Suprapubic skin (tissue), 4 donors: ENCODE results near the gene RGS1. TPM values are rescaled to one million over a fixed set of nuclear protein-coding genes. Genes with fewer than 3 reads are reported as not detected.
A peak's percentile ranks its signal among the peaks of the same experiment; 100 is the strongest.

Experiments
- DNase-seq, 2 donors: peaks; one replicate each; pipeline ENCODE4 v3.0.0-alpha.2; 2019; ENCODE audit warnings: low spot score in 2 of 2
- H3K27ac ChIP-seq: fragments of 200-600 bp; sonication (generic); one replicate; pipeline ENCODE4 v1.5.1; 2019
- H3K27me3 ChIP-seq: fragments of 200-600 bp; sonication (generic); one replicate; pipeline ENCODE4 v1.5.1; 2019
- H3K36me3 ChIP-seq: fragments of 200-600 bp; sonication (generic); one replicate; pipeline ENCODE4 v1.5.1; 2019
- H3K4me1 ChIP-seq: fragments of 200-600 bp; sonication (generic); one replicate; pipeline ENCODE4 v1.5.1; 2019
- H3K4me3 ChIP-seq: fragments of 200-600 bp; sonication (generic); one replicate; pipeline ENCODE4 v1.5.1; 2019; ENCODE audit warnings: mild to moderate bottlenecking
- H3K9me3 ChIP-seq: fragments of 200-600 bp; sonication (generic); one replicate; pipeline ENCODE4 v1.5.1; 2019
- EP300 ChIP-seq: sonication (generic); formaldehyde crosslinking; IDR thresholded peaks from one replicate; pipeline ENCODE4 v1.6.1; 2017; ENCODE audit warnings: antibody characterized with exemption
- POLR2A ChIP-seq, 2 donors: fragments of 450-650 bp; IDR thresholded peaks; one replicate each; pipeline ENCODE4 v1.6.1; 2017; ENCODE audit warnings: antibody characterized with exemption in 2 of 2, mild to moderate bottlenecking in 2 of 2, moderate library complexity in 2 of 2
- POLR2AphosphoS5 ChIP-seq, 3 donors: sonication (generic); formaldehyde crosslinking; IDR thresholded peaks; one replicate each; pipeline ENCODE4 v1.6.1; 2017; ENCODE audit warnings: antibody characterized with exemption in 3 of 3
- WGBS: methylation state at CpG from one replicate; pipeline ENCODE4 v1.1.5; 2018; 5-methylcytosine and 5-hydroxymethylcytosine counted together
- total RNA-seq, 4 donors: library from RNA; depleted of rRNA; stranded (reverse); fragments of >200 nt; gene quantifications; one replicate each; pipeline ENCODE4 v1.1.0, GENCODE V29; 2016
- TF ChIP-seq, protein P1 (sequence below), 2 donors: fragments of 200-600 bp in 1 of 2; fragments of 450-650 bp in 1 of 2; sonication (generic) in 1 of 2; IDR thresholded peaks; one replicate each; pipeline ENCODE4 v1.5.1; 2016 to 2019; ENCODE audit warnings: antibody characterized with exemption in 2 of 2, mild to moderate bottlenecking in 1 of 2, moderate library complexity in 1 of 2

RGS1 gene
- total RNA-seq, 4 donors from 2014 or later, result 5.3 to 20.8 (median 13.8) TPM

GRCh38 chr1:192559115-192560006 is 16.2 kb upstream of the RGS1 start:
- Histone ChIP-seq H3K27ac (peak overlapping the region; percentile 66), H3K36me3 (no peaks in the 10 kb centered on the region), H3K4me3 (no peak overlapping the region), H3K4me1 (peaks cover 5% of the 10 kb centered on the region), H3K27me3 (no peaks in the 10 kb centered on the region), H3K9me3 (no peaks in the 10 kb centered on the region)
- TF ChIP-seq, protein P1, sequence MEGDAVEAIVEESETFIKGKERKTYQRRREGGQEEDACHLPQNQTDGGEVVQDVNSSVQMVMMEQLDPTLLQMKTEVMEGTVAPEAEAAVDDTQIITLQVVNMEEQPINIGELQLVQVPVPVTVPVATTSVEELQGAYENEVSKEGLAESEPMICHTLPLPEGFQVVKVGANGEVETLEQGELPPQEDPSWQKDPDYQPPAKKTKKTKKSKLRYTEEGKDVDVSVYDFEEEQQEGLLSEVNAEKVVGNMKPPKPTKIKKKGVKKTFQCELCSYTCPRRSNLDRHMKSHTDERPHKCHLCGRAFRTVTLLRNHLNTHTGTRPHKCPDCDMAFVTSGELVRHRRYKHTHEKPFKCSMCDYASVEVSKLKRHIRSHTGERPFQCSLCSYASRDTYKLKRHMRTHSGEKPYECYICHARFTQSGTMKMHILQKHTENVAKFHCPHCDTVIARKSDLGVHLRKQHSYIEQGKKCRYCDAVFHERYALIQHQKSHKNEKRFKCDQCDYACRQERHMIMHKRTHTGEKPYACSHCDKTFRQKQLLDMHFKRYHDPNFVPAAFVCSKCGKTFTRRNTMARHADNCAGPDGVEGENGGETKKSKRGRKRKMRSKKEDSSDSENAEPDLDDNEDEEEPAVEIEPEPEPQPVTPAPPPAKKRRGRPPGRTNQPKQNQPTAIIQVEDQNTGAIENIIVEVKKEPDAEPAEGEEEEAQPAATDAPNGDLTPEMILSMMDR (IDR thresholded peaks at IDR 0.05), result no peak
- TF ChIP-seq POLR2AphosphoS5 (IDR thresholded peaks at IDR 0.05) (no peak), EP300 (no peak)
- WGBS, result 60% methylated on average over 6 of the region's 6 CpGs
- DNase-seq, result no peak

DNA sequence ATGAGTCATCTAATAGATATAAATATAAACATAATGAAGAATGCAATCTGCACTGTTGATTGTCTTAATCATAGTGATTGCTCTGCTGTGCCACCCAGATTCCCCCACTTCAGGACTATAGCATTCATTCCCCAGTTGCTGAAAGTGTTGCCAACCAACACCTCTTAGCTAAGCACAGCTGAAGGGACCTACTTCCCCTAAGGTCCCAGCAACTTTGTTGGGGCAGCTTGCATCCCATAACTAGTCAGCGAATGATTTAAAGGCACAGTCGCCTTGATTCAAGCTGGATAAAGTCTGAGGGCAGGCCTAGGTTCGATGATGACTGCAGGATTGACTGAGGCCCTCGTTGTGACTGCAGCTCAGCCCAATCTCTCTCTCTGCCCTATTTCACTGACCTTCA is 14.3 kb upstream of the RGS1 start:
- 97% methylated on average over 4 of the region's 4 CpGs for WGBS
- H3K27me3 ChIP-seq, result no peaks in the 10 kb centered on the region

DNA sequence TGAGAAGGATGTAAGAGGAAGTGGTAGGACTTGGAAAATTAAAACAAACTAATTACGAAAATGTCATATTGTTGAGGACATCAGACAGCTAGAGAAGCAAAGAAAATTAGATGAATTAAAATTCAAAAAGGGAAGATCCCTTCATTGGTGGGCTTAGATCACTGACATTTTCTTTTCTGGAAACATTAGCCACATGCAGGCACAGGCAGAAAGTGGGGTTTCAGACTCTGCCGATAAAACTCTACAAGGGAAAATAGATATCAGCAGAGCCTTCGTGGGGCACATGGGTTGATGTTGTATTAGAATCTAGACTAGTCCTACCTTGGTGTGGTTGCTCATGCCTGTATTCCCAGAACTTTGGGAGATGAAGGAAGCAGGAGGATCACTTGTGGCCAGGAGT is 12.4 kb upstream of the RGS1 start:
- no peaks in the 10 kb centered on the region for H3K9me3 ChIP-seq
- no peaks in the 10 kb centered on the region for H3K27me3 ChIP-seq
- no peak overlapping the region for H3K4me3 ChIP-seq
- peaks cover 5% of the 10 kb centered on the region for H3K4me1 ChIP-seq
- no peak for DNase-seq
- no peak for TF ChIP-seq EP300
- TF ChIP-seq POLR2AphosphoS5 (IDR thresholded peaks at IDR 0.05), result no peak
- TF ChIP-seq, protein P1 (IDR thresholded peaks at IDR 0.05), result no peak
- no peak for TF ChIP-seq POLR2A (IDR thresholded peaks at IDR 0.05)
- no peak overlapping the region for H3K27ac ChIP-seq
- no peaks in the 10 kb centered on the region for H3K36me3 ChIP-seq
- 90% methylated on average over 3 of the region's 3 CpGs for WGBS

More for the DNA sequence above, 14.3 kb upstream of the RGS1 start:
- DNase-seq, result no peak
- Histone ChIP-seq H3K4me3 (no peak overlapping the region), H3K9me3 (no peaks in the 10 kb centered on the region), H3K4me1 (peaks cover 5% of the 10 kb centered on the region), H3K36me3 (no peaks in the 10 kb centered on the region), H3K27ac (no peak overlapping the region)
- TF ChIP-seq EP300 (no peak), POLR2A (IDR thresholded peaks at IDR 0.05) (no peak), POLR2AphosphoS5 (IDR thresholded peaks at IDR 0.05) (no peak)
- TF ChIP-seq, protein P1 (IDR thresholded peaks at IDR 0.05), result no peak

GRCh38 chr1:192564099-192564498 is 11.5 kb upstream of the RGS1 start:
- 77% methylated on average over 4 of the region's 4 CpGs for WGBS
- Histone ChIP-seq H3K4me3 (no peak overlapping the region), H3K27ac (no peak overlapping the region), H3K9me3 (no peaks in the 10 kb centered on the region), H3K4me1 (peaks cover 2% of the 10 kb centered on the region), H3K36me3 (no peaks in the 10 kb centered on the region), H3K27me3 (no peaks in the 10 kb centered on the region)
- DNase-seq, result no peak
- TF ChIP-seq, protein P1 (IDR thresholded peaks at IDR 0.05), result no peak
- TF ChIP-seq POLR2AphosphoS5 (IDR thresholded peaks at IDR 0.05) (no peak), EP300 (no peak), POLR2A (IDR thresholded peaks at IDR 0.05) (no peak)

- Histone ChIP-seq H3K27ac (no peak overlapping the region), H3K36me3 (no peaks in the 10 kb centered on the region), H3K9me3 (peaks cover 7% of the 10 kb centered on the region), H3K27me3 (no peaks in the 10 kb centered on the region), H3K4me3 (no peak overlapping the region), H3K4me1 (no peaks in the 10 kb centered on the region)
- 93% methylated on average over 1 of the region's 1 CpG for WGBS
- TF ChIP-seq, protein P1 (IDR thresholded peaks at IDR 0.05), result no peak
- TF ChIP-seq POLR2A (IDR thresholded peaks at IDR 0.05), result no peak
- TF ChIP-seq POLR2AphosphoS5 (IDR thresholded peaks at IDR 0.05), result no peak
- no peak for TF ChIP-seq EP300
- no peak for DNase-seq
Observed at GRCh38 chr1:192565946-192566345, 9.6 kb upstream of the RGS1 start.
